HCT116 (cell line): ENCODE results near the gene HAP1.

Source experiments
- CEBPB ChIP-seq: IDR thresholded peaks from 2 replicates; pipeline ENCODE4 v1.6.1; 2012; ENCODE audit warnings: low read depth
- CTCF ChIP-seq, 3 experiments: fragments of 200-600 bp in 1 of 3; sonication (generic) in 1 of 3; IDR thresholded peaks in 2 of 3; conservative IDR thresholded peaks in 1 of 3; 2 replicates each; pipeline ENCODE4 v1.5.1; 2012 to 2017; ENCODE audit warnings: low read depth in 2 of 3, low read length in 2 of 3, antibody characterized with exemption in 1 of 3, borderline replicate concordance in 1 of 3, control low read depth in 1 of 3, mild to moderate bottlenecking in 1 of 3, mixed read lengths in 1 of 3, mixed run types in 1 of 3, moderate library complexity in 1 of 3; ENCODE audit not compliant: insufficient read depth in 1 of 3
- EZH2 ChIP-seq: fragments of 200-600 bp; sonication (generic); IDR thresholded peaks from 2 replicates; pipeline ENCODE4 v1.6.1; 2017; ENCODE audit warnings: antibody characterized with exemption, mixed run types
- MAX ChIP-seq: IDR thresholded peaks from 2 replicates; pipeline ENCODE4 v1.6.1; 2012
- POLR2A ChIP-seq: IDR thresholded peaks from 2 replicates; pipeline ENCODE4 v1.7.0; 2011; ENCODE audit warnings: borderline replicate concordance; ENCODE audit not compliant: insufficient read depth, insufficient read length; ENCODE audit errors: extremely low read depth
- RAD21 ChIP-seq: IDR thresholded peaks from 2 replicates; pipeline ENCODE4 v1.6.1; 2012; ENCODE audit warnings: low read depth, mild to moderate bottlenecking
- SRF ChIP-seq: IDR thresholded peaks from 2 replicates; pipeline ENCODE4 v1.6.1; 2012; ENCODE audit warnings: low read depth
- ZFX ChIP-seq: fragments of 450-650 bp; IDR thresholded peaks from 2 replicates; pipeline ENCODE4 v1.6.1; 2017

- TF ChIP-seq CTCF (IDR thresholded peaks at IDR 0.05 in 2 of 3, conservative IDR thresholded peaks at IDR 0.05 in 1 of 3; ENCODE audit: borderline replicate concordance in 1 of 3, insufficient read depth in 1 of 3, low read depth in 2 of 3, low read length in 2 of 3) (no peak), POLR2A (no peak), ZFX (no peak), EZH2 (no peak), MAX (no peak), RAD21 (no peak), CEBPB (no peak), SRF (no peak)
Measured at GRCh38 chr17:41767324-41768042, 33.0 kb upstream of the HAP1 start.
